ENCODE measurements around the gene TMEM37. TPM values are rescaled to one million over a fixed set of nuclear protein-coding genes. Genes with fewer than 3 reads are reported as not detected.

Gene TMEM37
- total and polyA plus RNA-seq, 2 of the 8 experiments (the other 6 are each of a cell fraction or from before 2014, with no cell fraction given): 11.0 to 16.2 TPM

GRCh38 chr2:119424284-119425118 lies 7.2 kb upstream of the TMEM37 start (continued):
- TF ChIP-seq RBBP5 (IDR thresholded peaks at IDR 0.05; ENCODE audit: borderline replicate concordance, low read depth, low read length) (no peak), SIN3A (conservative IDR thresholded peaks at IDR 0.05 in 1 of 2, IDR thresholded peaks at IDR 0.05 in 1 of 2; ENCODE audit: low read depth in 1 of 2, low read length in 2 of 2) (no peak), EZH2 (IDR thresholded peaks at IDR 0.05; ENCODE audit: low read depth, low read length, severe bottlenecking) (no peak), POU5F1 (IDR thresholded peaks at IDR 0.05; ENCODE audit: low read depth, low read length) (no peak)
